Spinal cord (tissue), 10 donors: Measurements from ENCODE around the gene LIMS1. TPM values are rescaled to one million over a fixed set of nuclear protein-coding genes. Genes with fewer than 3 reads are reported as not detected.
"Not testable (repeated sequence)": the region's sequence is repeated elsewhere in the genome, so short reads cannot be mapped to it uniquely, and the experiment has no call there.

ENCODE experiments used
- DNase-seq, 6 donors: peaks; one replicate each; pipeline versions ENCODE4 v3.0.0 to v3.0.0-alpha.2; 2013 to 2015; ENCODE audit warnings: low spot score in 6 of 6, low read depth in 4 of 6
- H3K27ac ChIP-seq: one replicate; pipeline ENCODE4 v1.5.1; 2013; ENCODE audit warnings: low read depth, low read length, control low read depth
- H3K27me3 ChIP-seq: one replicate; pipeline ENCODE4 v1.6.1; 2013; ENCODE audit warnings: low read length; ENCODE audit not compliant: control insufficient read depth, insufficient read depth
- H3K36me3 ChIP-seq: one replicate; pipeline ENCODE4 v1.6.1; 2013; ENCODE audit warnings: low read length; ENCODE audit not compliant: control insufficient read depth, insufficient read depth
- H3K4me1 ChIP-seq: one replicate; pipeline ENCODE4 v1.6.1; 2013; ENCODE audit warnings: low read length; ENCODE audit not compliant: control insufficient read depth, insufficient read depth
- H3K4me3 ChIP-seq: one replicate; pipeline ENCODE4 v1.5.1; 2013; ENCODE audit warnings: low read depth, low read length, control low read depth
- H3K9me3 ChIP-seq: one replicate; pipeline ENCODE4 v1.6.1; 2013; ENCODE audit warnings: low read length; ENCODE audit not compliant: control insufficient read depth, insufficient read depth
- WGBS: methylation state at CpG from one replicate; pipeline ENCODE4 v1.1.5; 2013; ENCODE audit warnings: missing lambda C conversion rate; ENCODE audit not compliant: insufficient coverage; 5-methylcytosine and 5-hydroxymethylcytosine counted together
- polyA plus RNA-seq, 2 donors: library from polyadenylated mRNA; unstranded; fragments of 120-200 nt; gene quantifications; one replicate each; pipeline ENCODE4 v1.2.1, GENCODE V29; 2013; ENCODE audit not compliant: insufficient read length in 2 of 2
- total RNA-seq, 2 donors: library from RNA; depleted of rRNA in 1 of 2; stranded (reverse); fragments of 120-200 nt in 1 of 2; fragments of >200 nt in 1 of 2; gene quantifications; one replicate each; pipeline versions ENCODE4 v1.2.3 to v1.2.4, GENCODE V29; 2013 to 2014
- donor health status: healthy.

Gene LIMS1
- total and polyA plus RNA-seq, 4 donors: 26.2 to 46.1 (median 38.7) TPM

DNA sequence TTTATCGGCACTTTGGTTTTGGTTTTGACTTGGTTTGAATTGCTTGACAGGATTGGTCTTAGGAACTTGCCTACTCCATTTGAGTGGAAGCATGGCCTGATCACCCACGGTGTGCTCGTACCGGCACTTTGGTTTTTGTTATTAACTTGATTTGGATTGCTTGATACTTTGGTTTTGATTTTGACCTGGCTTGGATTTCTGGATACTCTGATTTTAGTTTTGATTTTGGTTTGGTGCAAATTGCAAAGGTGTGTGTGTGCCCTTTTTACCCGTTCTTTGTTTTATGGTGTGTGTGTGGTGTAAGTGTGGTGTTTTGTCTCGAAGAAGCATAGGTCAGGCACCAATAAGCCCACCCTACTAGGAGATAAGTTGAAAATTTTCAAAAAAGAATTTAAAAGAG lies 9.6 kb upstream of the LIMS1 start:
- not testable (repeated sequence) for H3K4me3 ChIP-seq, H3K36me3 ChIP-seq, H3K4me1 ChIP-seq, H3K27ac ChIP-seq, H3K27me3 ChIP-seq, DNase-seq, H3K9me3 ChIP-seq
- WGBS: no CpG with 5 or more reads among the region's 6 CpGs

DNA sequence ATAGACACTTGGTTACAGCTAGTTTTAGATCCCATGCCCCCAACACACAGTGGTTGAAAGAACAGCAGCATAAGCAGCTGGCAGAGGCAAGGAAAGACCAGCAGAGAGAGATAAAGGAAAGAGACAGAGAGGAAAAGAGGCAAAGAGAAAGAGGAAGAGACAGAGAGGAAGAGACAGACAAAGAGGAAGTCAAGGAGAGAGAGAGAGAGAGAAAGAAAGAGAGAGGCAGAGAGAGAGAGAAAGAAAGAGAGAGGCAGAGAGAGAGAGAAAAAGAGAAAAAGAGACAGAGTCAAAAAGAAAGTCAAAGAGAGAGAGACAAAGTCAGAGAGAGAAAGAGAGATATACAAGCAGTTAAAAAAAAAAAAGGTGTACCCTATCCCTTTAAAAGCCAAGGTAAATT lies 9.0 kb upstream of the LIMS1 start:
- not testable (repeated sequence) for H3K4me1 ChIP-seq, H3K9me3 ChIP-seq, H3K27me3 ChIP-seq, H3K27ac ChIP-seq, DNase-seq, H3K36me3 ChIP-seq, H3K4me3 ChIP-seq

DNA sequence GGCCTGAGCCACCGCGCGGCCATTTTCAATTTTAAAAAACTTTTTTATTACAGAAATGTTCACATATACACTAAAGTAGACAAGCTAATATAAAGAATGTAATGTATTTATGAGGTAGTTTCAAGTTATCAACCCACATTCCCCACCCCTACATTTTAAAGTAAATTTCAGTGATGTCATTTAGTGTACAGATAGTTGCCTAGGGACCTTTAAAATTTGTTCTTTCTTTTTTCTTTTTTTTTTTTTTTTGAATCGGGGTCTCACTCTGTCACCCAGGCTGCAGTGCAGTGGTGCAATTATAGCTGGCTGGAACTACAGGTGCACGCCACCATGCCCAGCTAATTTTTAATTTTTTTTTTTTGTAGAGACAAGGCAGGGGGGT lies 2.6 kb upstream of the LIMS1 start:
- no peak overlapping the region for H3K27ac ChIP-seq
- H3K36me3 ChIP-seq: no peaks in the 10 kb centered on the region
- no CpG with 5 or more reads among the region's 5 CpGs for WGBS
- peaks cover 11% of the 10 kb centered on the region for H3K4me1 ChIP-seq
- no peak for DNase-seq
- H3K27me3 ChIP-seq: no peaks in the 10 kb centered on the region
- H3K4me3 ChIP-seq: no peak overlapping the region
- no peaks in the 10 kb centered on the region for H3K9me3 ChIP-seq

- Histone ChIP-seq H3K4me3 (peak overlapping the region; percentile 67), H3K36me3 (no peaks in the 10 kb centered on the region), H3K4me1 (peaks cover 12% of the 10 kb centered on the region), H3K27me3 (no peaks in the 10 kb centered on the region), H3K27ac (peak overlapping the region; percentile 76), H3K9me3 (no peaks in the 10 kb centered on the region)
- DNase-seq: peak in 4 of 6 donors; percentile 19 to 68 (median 60)
- WGBS: 0% methylated on average over 45 of the region's 57 CpGs
Observed at GRCh38 chr2:108534584-108535356, 500 bp downstream of the LIMS1 start.

DNA sequence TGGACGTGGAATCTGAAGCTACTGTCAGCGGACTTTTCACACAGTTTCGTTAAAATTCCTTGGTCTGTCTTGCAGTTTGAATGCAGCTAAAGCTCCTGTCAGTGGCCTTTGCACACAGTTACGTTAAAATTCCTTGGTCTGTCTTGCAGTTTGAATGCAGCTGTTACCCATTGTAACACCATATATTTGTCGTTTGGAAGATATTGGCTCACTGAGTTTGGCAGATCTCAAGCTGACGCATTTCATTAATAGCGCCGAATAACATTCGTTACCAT lies 1.0 kb downstream of the LIMS1 start:
- H3K27me3 ChIP-seq: no peaks in the 10 kb centered on the region
- WGBS: 0% methylated on average over 4 of the region's 9 CpGs
- H3K9me3 ChIP-seq: no peaks in the 10 kb centered on the region
- peak overlapping the region; percentile 76 for H3K27ac ChIP-seq
- peaks cover 12% of the 10 kb centered on the region for H3K4me1 ChIP-seq
- peak overlapping the region; percentile 67 for H3K4me3 ChIP-seq
- DNase-seq: no peak
- H3K36me3 ChIP-seq: no peaks in the 10 kb centered on the region

GRCh38 chr2:108536133-108536780 lies 2.0 kb downstream of the LIMS1 start:
- Histone ChIP-seq H3K9me3 (no peaks in the 10 kb centered on the region), H3K27me3 (no peaks in the 10 kb centered on the region), H3K36me3 (no peaks in the 10 kb centered on the region), H3K27ac (no peak overlapping the region), H3K4me1 (peaks cover 12% of the 10 kb centered on the region), H3K4me3 (no peak overlapping the region)
- DNase-seq: no peak
- WGBS: 89% methylated on average over 3 of the region's 7 CpGs

DNA sequence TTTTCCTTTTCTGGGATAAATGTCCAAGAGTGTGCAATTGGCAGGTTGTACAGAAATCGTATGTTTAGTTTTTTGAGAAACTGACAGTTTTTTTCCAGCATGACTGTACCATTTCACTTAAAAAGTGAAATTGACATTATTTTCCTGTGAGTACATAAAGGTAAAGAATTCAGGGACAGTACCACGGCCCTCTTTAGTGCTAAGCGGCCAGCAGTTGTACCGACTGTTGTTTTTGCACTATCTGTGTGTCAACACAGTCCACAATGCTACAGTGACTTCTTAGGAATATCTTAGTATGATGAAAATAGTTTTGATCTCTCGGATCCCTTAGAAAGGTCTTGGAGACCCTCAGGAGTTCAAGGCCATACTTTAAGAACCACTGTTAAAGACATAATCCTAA lies 2.6 kb downstream of the LIMS1 start:
- WGBS: 80% methylated on average over 1 of the region's 5 CpGs
- Histone ChIP-seq H3K4me3 (no peak overlapping the region), H3K27me3 (no peaks in the 10 kb centered on the region), H3K27ac (no peak overlapping the region), H3K36me3 (no peaks in the 10 kb centered on the region), H3K4me1 (peaks cover 12% of the 10 kb centered on the region), H3K9me3 (no peaks in the 10 kb centered on the region)
- no peak for DNase-seq

- peaks cover 12% of the 10 kb centered on the region for H3K4me1 ChIP-seq
- peak in 1 of 6 donors; percentile 14 for DNase-seq
- no peak overlapping the region for H3K27ac ChIP-seq
- H3K27me3 ChIP-seq: no peaks in the 10 kb centered on the region
- H3K9me3 ChIP-seq: no peaks in the 10 kb centered on the region
- no peaks in the 10 kb centered on the region for H3K36me3 ChIP-seq
- WGBS: 57% methylated on average over 3 of the region's 5 CpGs
- no peak overlapping the region for H3K4me3 ChIP-seq
Observed at GRCh38 chr2:108538000-108538625, 3.8 kb downstream of the LIMS1 start.

- 86% methylated on average over 1 of the region's 4 CpGs for WGBS
- Histone ChIP-seq H3K9me3 (no peaks in the 10 kb centered on the region), H3K27ac (no peak overlapping the region), H3K27me3 (no peaks in the 10 kb centered on the region), H3K4me3 (no peak overlapping the region), H3K4me1 (peaks cover 3% of the 10 kb centered on the region), H3K36me3 (no peaks in the 10 kb centered on the region)
- peak in 1 of 6 donors; percentile 82 for DNase-seq
Observed at GRCh38 chr2:108541451-108541850, 7.2 kb downstream of the LIMS1 start.

- H3K27ac ChIP-seq: no peak overlapping the region
Observed at GRCh38 chr2:108542071-108542470, 7.8 kb downstream of the LIMS1 start.

More at GRCh38 chr2:108542071-108542470, 7.8 kb downstream of the LIMS1 start:
- no peaks in the 10 kb centered on the region for H3K27me3 ChIP-seq
- H3K36me3 ChIP-seq: no peaks in the 10 kb centered on the region
- DNase-seq: peak in 1 of 6 donors; percentile 46
- no peak overlapping the region for H3K4me3 ChIP-seq
- H3K9me3 ChIP-seq: no peaks in the 10 kb centered on the region
- no peaks in the 10 kb centered on the region for H3K4me1 ChIP-seq
- 70% methylated on average over 2 of the region's 4 CpGs for WGBS
